ENCODE measurements around the gene GPA33. TPM values are rescaled to one million over a fixed set of nuclear protein-coding genes. Genes with fewer than 3 reads are reported as not detected.

Gene GPA33
- polyA plus RNA-seq, 1 of the 3 experiments (the other 2 are of a cell fraction) = not detected

DNA sequence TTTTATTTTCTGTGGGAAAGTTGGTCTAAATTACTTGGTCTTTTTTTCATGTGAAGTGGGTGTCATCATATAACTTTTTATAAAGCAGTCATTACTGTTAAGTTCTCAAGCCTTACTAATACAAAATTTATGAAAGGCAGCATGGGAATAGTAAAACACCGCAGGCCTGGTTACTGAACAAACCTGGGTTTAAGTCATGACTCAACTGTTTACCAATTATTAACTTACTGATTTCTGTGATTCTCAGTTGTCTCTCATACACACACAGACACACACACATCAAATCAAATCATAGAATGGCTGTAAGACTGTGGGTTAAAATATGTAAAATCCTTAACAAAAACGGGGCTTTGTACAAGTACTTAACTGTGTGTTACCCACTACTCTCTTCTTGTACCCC is 86.5 kb downstream of the GPA33 start:
- Histone ChIP-seq H2AFZ (ENCODE audit: low read depth) (no peak overlapping the region), H3K4me2 (no peak overlapping the region), H3K27me3 (ENCODE audit: insufficient read depth) (no peaks in the 10 kb centered on the region), H3K9me3 (no peaks in the 10 kb centered on the region), H3K27ac (ENCODE audit: low read depth in 2 of 2, low read length in 1 of 2) (no peak overlapping the region), H3K4me3 (ENCODE audit: low read depth in 2 of 2, low read length in 1 of 2) (no peak overlapping the region), H3K36me3 (replicated peaks in 1 of 2; ENCODE audit: control insufficient read depth in 1 of 2, insufficient read depth in 2 of 2, low read length in 1 of 2) (no peaks in the 10 kb centered on the region), H3K79me2 (ENCODE audit: insufficient read depth) (no peaks in the 10 kb centered on the region), H3K4me1 (ENCODE audit: control insufficient read depth in 1 of 2, insufficient read depth in 2 of 2, low read depth in 1 of 2, low read length in 1 of 2) (no peaks in the 10 kb centered on the region), H3F3A (replicated peaks; ENCODE audit: insufficient read depth) (no peaks in the 10 kb centered on the region), H3K9me2 (no peaks in the 10 kb centered on the region), H4K20me1 (ENCODE audit: insufficient read depth) (no peaks in the 10 kb centered on the region), H3K9ac (no peak overlapping the region)
- DNase-seq = no peak
- POLR2A ChIA-PET = no interaction called here
- CTCF ChIA-PET = interaction anchor here (0.7 kb wide), 1 partner anchor 690 kb away, joined by 3 read pairs; no protein-coding TSS in a partner anchor
- TF ChIP-seq MXI1 (IDR thresholded peaks at IDR 0.05; ENCODE audit: low read depth, low read length) (no peak), REST (IDR thresholded peaks at IDR 0.05; ENCODE audit: low read depth, low read length) (no peak), NRF1 (IDR thresholded peaks at IDR 0.05; ENCODE audit: low read depth, low read length) (no peak), POLR2AphosphoS5 (IDR thresholded peaks at IDR 0.05; ENCODE audit: low read depth, low read length) (no peak), RCOR1 (IDR thresholded peaks at IDR 0.05; ENCODE audit: low read length) (no peak), NFIC (IDR thresholded peaks at IDR 0.05; ENCODE audit: borderline replicate concordance) (no peak), ELF1 (IDR thresholded peaks at IDR 0.05) (no peak), CHD2 (IDR thresholded peaks at IDR 0.05; ENCODE audit: low read length, partially characterized antibody) (no peak)
- TF ChIP-seq, protein P1, sequence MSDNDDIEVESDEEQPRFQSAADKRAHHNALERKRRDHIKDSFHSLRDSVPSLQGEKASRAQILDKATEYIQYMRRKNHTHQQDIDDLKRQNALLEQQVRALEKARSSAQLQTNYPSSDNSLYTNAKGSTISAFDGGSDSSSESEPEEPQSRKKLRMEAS (IDR thresholded peaks at IDR 0.05; ENCODE audit: low read depth) = no peak
- WGBS (ENCODE audit: low lambda C conversion rate) = 11% methylated on average over 2 of the region's 2 CpGs

Small RNA genes lying within 50 kb of the gene (small RNA-seq; reads per million reads assigned to genes)
- 0 to 4.8 (median 0.43) reads per million in 7 experiments for gene RNA5SP65

Other genes starting within 250 kb of the GPA33 start
- gene TADA1, start 214.1 kb downstream of the GPA33 start, polyA plus RNA-seq (2012; rRNA removed) = 9.3 and 13.6 TPM in 2 replicates
- 0.05 and 0.24 TPM in 2 replicates for gene ILDR2, start 114.8 kb downstream of the GPA33 start, polyA plus RNA-seq (2012; rRNA removed)
- not detected in 2 replicates for gene MAEL, start 101.1 kb downstream of the GPA33 start, polyA plus RNA-seq (2012; rRNA removed)
- not detected in 2 replicates for gene STYXL2, start 3.7 kb upstream of the GPA33 start, polyA plus RNA-seq (2012; rRNA removed)
- gene POU2F1, start 130.5 kb upstream of the GPA33 start, polyA plus RNA-seq (2012; rRNA removed) = 1.2 and 1.5 TPM in 2 replicates

Measured in SK-N-SH (cell line).